Measurements from ENCODE around the gene PIK3R6.
A peak's percentile ranks its signal among the peaks of the same experiment; 100 is the strongest.

The PIK3R6 gene

DNA sequence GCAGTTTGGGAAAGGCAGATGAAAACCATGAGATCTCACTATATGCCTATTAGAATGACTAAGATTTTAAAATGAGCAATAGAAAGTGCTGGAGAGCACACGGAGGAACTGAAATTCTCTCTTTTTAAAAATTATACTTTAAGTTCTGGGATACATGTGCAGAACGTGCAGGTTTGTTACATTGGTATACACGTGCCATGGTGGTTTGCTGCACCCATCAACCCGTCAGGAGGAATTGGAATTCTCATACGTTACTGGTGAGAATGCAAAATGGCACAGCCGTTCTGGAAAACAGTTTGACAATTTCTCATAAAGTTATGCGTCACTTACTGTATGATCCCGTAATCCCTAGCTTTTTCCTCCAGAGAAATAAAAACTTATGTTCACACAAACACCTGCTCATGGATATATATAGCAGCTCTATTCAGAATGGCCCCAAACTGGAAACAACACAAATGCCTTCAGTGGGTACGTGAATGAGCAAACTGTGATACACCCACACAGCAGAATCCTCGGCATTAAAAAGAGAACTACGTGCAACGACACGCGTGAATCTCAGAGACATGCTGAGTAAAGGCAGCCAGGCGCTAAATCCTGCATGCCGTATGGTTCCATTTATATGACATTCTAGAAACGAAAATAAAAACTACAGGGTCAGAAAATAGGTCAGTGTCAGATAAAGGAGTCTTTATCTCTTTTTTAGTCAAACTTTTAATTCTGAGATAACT is 11.8 kb downstream of the PIK3R6 start:
- peak; percentile 50 to 76 for DNase-seq

DNA sequence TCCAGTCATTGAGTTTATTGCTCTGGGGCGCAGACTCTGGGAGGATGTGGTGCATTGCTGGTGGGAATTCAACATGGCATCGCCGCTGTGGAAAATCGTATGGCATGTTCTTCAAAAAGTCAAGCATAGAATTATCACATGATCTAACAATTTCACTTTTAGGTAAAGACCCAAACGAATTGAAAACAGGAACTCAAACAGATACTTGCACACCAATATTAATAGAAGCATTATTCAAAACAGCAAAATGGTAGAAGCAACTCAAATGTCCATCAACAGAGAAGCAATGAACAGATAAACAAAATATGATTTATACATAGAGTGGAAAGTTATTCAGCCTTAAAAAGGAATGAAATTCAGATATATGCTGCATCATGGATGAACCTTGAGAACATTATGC is 15.9 kb downstream of the PIK3R6 start:
- no peak for DNase-seq

- no peak for DNase-seq
Observed at GRCh38 chr17:8849311-8850041, 18.0 kb downstream of the PIK3R6 start.

DNA sequence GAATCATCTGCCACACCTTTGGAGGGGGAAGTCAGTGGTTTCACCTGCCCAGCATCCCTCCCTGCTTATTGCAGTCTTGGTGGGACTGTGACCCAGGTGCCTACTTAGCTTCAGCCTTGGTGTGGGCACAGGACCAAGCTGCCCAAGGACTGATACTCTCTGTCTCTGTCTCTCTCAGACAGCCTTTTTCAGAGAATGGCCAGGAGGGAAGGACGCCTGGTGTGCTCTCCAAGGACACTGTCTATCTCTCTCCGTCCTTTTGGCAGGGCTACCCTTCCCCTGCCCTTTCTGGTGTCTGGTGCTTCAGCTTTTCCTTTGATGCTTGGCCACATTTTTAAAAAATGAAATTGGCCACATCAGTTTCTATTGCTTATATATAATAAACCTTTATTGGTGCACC is 19.6 kb downstream of the PIK3R6 start:
- no peak for DNase-seq

DNA sequence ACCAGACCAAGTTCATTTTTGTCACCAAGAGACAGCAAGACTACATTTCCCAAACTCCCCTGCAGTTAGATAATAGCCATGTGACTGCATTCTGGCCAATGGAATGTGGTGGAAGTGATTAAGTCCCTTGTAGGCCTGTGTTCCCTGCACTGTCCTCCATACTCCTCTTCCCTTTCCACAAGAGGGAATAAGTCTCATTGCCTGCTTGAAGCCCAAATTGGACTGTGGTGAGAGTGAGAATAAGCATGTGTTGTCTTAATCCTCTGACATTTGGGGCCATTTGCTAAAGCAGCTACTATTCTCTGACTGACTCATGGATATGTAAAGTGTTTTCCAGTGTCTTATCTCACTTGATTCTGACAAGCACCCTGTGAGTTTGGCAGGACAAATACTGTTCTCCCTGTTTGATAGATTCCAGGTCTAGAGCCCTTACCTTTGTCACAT is 20.7 kb downstream of the PIK3R6 start:
- DNase-seq = peak; percentile 38 to 46

- no peak for DNase-seq
Observed at GRCh38 chr17:8844229-8845218, 22.9 kb downstream of the PIK3R6 start.

- peak in 1 of 2 donors; percentile 17 for DNase-seq
Observed at GRCh38 chr17:8843344-8843743, 24.1 kb downstream of the PIK3R6 start.

- no peak for DNase-seq
Observed at GRCh38 chr17:8841844-8842243, 25.6 kb downstream of the PIK3R6 start.

DNA sequence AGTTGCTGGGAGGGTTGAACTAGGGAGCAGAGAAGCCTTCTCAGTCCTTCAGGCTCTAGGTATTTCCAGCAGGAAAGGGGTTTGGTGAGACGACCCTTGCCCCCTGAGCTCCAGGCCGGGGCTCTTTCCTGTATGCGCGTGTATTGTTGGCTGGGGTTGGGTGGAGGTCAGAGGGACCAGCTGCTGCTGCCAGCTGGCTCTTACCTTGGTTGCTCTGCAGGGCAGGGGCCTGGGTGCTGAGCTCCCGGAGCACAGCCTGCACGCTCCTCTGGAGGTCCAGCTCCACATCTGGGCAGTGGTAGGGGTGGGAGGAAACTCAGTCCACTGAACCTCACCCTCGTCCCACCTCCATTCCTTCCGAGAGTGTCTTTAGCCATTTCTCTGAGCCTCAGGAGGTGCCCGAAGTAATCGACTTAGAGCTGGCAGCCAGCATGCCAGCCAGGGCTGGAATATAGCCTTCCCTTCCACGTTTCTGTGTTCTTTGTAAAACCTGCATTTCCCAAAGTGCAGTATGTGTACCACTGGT is 28.0 kb downstream of the PIK3R6 start:
- no peak for DNase-seq

- no peak for DNase-seq
Observed at GRCh38 chr17:8838551-8839095, 28.9 kb downstream of the PIK3R6 start.

GRCh38 chr17:8837563-8838075 is 29.9 kb downstream of the PIK3R6 start:
- DNase-seq = no peak

- DNase-seq = no peak
Observed at GRCh38 chr17:8836821-8837562, 30.5 kb downstream of the PIK3R6 start.

DNA sequence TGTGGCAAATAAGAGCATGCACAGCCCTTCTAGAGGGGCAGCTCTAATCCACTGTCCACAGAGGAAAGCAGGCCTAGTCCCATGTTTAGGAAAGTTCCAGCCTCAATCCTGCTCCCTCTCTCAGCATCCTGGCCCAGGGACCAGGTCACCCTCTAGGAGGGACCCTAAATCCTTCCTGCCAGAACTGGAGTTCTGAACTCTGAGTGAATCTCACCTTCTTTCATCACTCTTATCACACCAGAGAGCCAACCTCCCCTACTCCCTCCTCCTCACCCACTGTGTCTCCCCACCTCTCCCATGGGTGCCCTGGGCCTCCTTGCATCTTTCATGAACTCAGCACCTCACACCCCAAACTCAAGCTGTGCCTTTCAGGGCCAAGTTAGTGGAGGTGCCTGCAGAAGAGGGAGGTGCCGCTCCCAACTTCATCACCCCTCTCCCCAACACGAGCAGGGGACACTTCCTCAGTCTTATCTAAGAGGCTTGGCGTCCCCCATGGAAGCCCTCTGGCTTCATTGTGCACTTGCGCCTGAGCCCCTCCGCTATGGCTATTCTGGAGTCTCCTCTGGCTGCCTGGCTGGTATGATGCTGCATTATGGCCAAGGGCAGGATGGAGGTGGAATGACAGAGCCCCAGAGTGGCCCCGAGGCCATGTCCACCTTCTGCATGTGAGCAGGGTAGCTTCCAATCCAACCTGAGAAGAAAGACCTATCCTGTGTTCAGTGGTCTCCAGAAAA is 31.7 kb downstream of the PIK3R6 start:
- DNase-seq = no peak

- no peak for DNase-seq
Observed at GRCh38 chr17:8835106-8835505, 32.4 kb downstream of the PIK3R6 start.

- peak in 1 of 2 donors; percentile 14 for DNase-seq
Observed at GRCh38 chr17:8832711-8833352, 34.6 kb downstream of the PIK3R6 start.

GRCh38 chr17:8831234-8831849 is 36.1 kb downstream of the PIK3R6 start:
- DNase-seq = no peak

- no peak for DNase-seq
Observed at GRCh38 chr17:8830141-8830540, 37.3 kb downstream of the PIK3R6 start.

DNA sequence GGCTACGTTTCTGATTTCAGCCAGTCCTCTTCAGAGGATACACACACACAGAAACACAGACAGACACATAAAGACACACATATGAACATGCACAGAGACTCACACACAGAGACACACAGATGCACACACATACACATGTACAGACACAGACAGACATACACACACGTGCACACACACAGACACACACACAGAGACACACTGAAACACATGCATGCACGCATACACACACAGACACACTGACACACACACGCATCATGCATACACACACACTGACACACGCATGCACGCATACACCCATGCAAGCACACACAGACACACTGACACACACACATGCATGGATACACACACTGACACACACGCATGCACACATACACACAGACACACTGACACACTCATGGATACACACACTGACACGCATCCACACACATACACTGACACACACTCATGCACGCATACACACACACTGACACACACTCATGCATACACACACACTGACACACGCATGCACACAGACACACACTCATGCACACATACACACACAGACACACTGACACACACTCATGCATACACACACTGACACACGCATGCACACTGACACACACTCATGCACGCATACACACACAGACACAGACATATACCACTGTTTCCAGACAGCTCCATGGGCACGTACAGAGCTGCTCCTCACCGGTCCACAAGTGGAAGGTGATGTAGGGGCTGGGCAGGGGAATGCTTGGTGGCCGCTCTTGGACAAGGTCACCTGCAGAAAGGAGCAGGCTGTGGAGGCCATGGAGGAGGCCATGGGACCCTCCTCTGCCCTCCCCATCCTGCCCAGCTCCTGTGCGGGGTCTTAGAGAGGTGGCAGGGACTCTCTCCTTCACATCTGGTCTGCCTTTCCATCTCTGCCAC is 38.2 kb downstream of the PIK3R6 start:
- no peak for DNase-seq

GRCh38 chr17:8828517-8828875 is 39.0 kb downstream of the PIK3R6 start:
- DNase-seq = no peak

Measured in inflammatory macrophage (primary cell).